Urinary bladder (tissue), 4 donors: ENCODE measurements around the gene TRAPPC6A. TPM values are rescaled to one million over a fixed set of nuclear protein-coding genes. Genes with fewer than 3 reads are reported as not detected.

ENCODE experiments used
- DNase-seq: peaks from one replicate; pipeline ENCODE4 v3.0.0-alpha.2; 2015; ENCODE audit errors: extremely low spot score
- H3K27ac ChIP-seq: one replicate; pipeline ENCODE4 v1.5.1; 2013; ENCODE audit warnings: low read depth, mild to moderate bottlenecking, moderate library complexity
- H3K36me3 ChIP-seq: one replicate; pipeline ENCODE4 v1.6.1; 2013; ENCODE audit warnings: mild to moderate bottlenecking, moderate library complexity; ENCODE audit not compliant: insufficient read depth
- H3K4me1 ChIP-seq: one replicate; pipeline ENCODE4 v1.6.1; 2013; ENCODE audit warnings: mild to moderate bottlenecking, moderate library complexity; ENCODE audit not compliant: insufficient read depth
- H3K4me3 ChIP-seq: one replicate; pipeline ENCODE4 v1.5.1; 2013; ENCODE audit warnings: low read depth, low read length
- WGBS: extraction: QIAGEN DNeasy Blood & Tissue Kit; methylation state at CpG from one replicate; pipeline ENCODE4 v1.1.7; 2013; 5-methylcytosine and 5-hydroxymethylcytosine counted together
- polyA plus RNA-seq: library from polyadenylated mRNA; stranded (reverse); fragments of 200-250 nt; gene quantifications from one replicate; pipeline ENCODE4 v1.2.3, GENCODE V29; 2013
- total RNA-seq: library from RNA; depleted of rRNA; stranded (reverse); fragments of >200 nt; gene quantifications from one replicate; pipeline ENCODE4 v1.2.3, GENCODE V29; 2014
- donor health status: healthy with polysubstance abuse.
- donor health status: healthy.

The TRAPPC6A gene
- total and polyA plus RNA-seq, 2 donors, result 7.1 to 46.1 TPM

- 96% methylated on average over 53 of the region's 53 CpGs for WGBS
- Histone ChIP-seq H3K36me3 (peaks cover 2% of the 10 kb centered on the region), H3K27ac (no peak overlapping the region), H3K4me1 (no peaks in the 10 kb centered on the region), H3K4me3 (no peak overlapping the region)
- no peak for DNase-seq
These were observed 33.4 kb downstream of the TRAPPC6A start for GRCh38 chr19:45144431-45145269.

- Histone ChIP-seq H3K4me1 (no peaks in the 10 kb centered on the region), H3K36me3 (peaks cover 3% of the 10 kb centered on the region), H3K4me3 (no peak overlapping the region), H3K27ac (no peak overlapping the region)
- 72% methylated on average over 9 of the region's 9 CpGs for WGBS
- no peak for DNase-seq
These were observed 35.3 kb downstream of the TRAPPC6A start for GRCh38 chr19:45142726-45143110.

- Histone ChIP-seq H3K27ac (no peak overlapping the region), H3K4me3 (no peak overlapping the region), H3K4me1 (no peaks in the 10 kb centered on the region), H3K36me3 (peaks cover 3% of the 10 kb centered on the region)
- DNase-seq, result no peak
- WGBS, result 93% methylated on average over 33 of the region's 33 CpGs
These were observed 35.9 kb downstream of the TRAPPC6A start for GRCh38 chr19:45142016-45142725.

GRCh38 chr19:45141203-45141900 lies 36.7 kb downstream of the TRAPPC6A start:
- Histone ChIP-seq H3K4me3 (no peak overlapping the region), H3K27ac (no peak overlapping the region), H3K4me1 (no peaks in the 10 kb centered on the region), H3K36me3 (peaks cover 3% of the 10 kb centered on the region)
- no peak for DNase-seq
- WGBS, result 93% methylated on average over 28 of the region's 28 CpGs

GRCh38 chr19:45140533-45140932 lies 37.5 kb downstream of the TRAPPC6A start:
- DNase-seq, result no peak
- no peaks in the 10 kb centered on the region for H3K4me1 ChIP-seq
- no peak overlapping the region for H3K4me3 ChIP-seq
- WGBS, result 94% methylated on average over 11 of the region's 11 CpGs
- H3K27ac ChIP-seq, result no peak overlapping the region
- H3K36me3 ChIP-seq, result peaks cover 3% of the 10 kb centered on the region

GRCh38 chr19:45140144-45140503 lies 37.9 kb downstream of the TRAPPC6A start:
- no peak for DNase-seq
- H3K4me1 ChIP-seq, result no peaks in the 10 kb centered on the region
- no peak overlapping the region for H3K4me3 ChIP-seq
- H3K36me3 ChIP-seq, result peaks cover 3% of the 10 kb centered on the region
- WGBS, result 88% methylated on average over 8 of the region's 8 CpGs
- no peak overlapping the region for H3K27ac ChIP-seq

GRCh38 chr19:45139286-45140143 lies 38.5 kb downstream of the TRAPPC6A start:
- H3K36me3 ChIP-seq, result peaks cover 3% of the 10 kb centered on the region

GRCh38 chr19:45138303-45138751 lies 39.7 kb downstream of the TRAPPC6A start:
- Histone ChIP-seq H3K4me1 (no peaks in the 10 kb centered on the region), H3K36me3 (peaks cover 3% of the 10 kb centered on the region), H3K27ac (no peak overlapping the region), H3K4me3 (no peak overlapping the region)
- WGBS, result 84% methylated on average over 11 of the region's 11 CpGs
- DNase-seq, result no peak

More at GRCh38 chr19:45139286-45140143, 38.5 kb downstream of the TRAPPC6A start:
- WGBS, result 96% methylated on average over 24 of the region's 24 CpGs
- Histone ChIP-seq H3K4me1 (no peaks in the 10 kb centered on the region), H3K27ac (no peak overlapping the region), H3K4me3 (no peak overlapping the region)
- no peak for DNase-seq

GRCh38 chr19:45137179-45137761 lies 40.8 kb downstream of the TRAPPC6A start:
- H3K4me1 ChIP-seq, result no peaks in the 10 kb centered on the region
- H3K36me3 ChIP-seq, result peaks cover 1% of the 10 kb centered on the region
- no peak for DNase-seq
- no peak overlapping the region for H3K4me3 ChIP-seq
- 75% methylated on average over 17 of the region's 17 CpGs for WGBS
- no peak overlapping the region for H3K27ac ChIP-seq

GRCh38 chr19:45136507-45137178 lies 41.4 kb downstream of the TRAPPC6A start:
- no peaks in the 10 kb centered on the region for H3K4me1 ChIP-seq
- H3K4me3 ChIP-seq, result no peak overlapping the region
- H3K27ac ChIP-seq, result no peak overlapping the region
- DNase-seq, result no peak
- H3K36me3 ChIP-seq, result peaks cover 1% of the 10 kb centered on the region
- 74% methylated on average over 12 of the region's 12 CpGs for WGBS

GRCh38 chr19:45135176-45135885 lies 42.7 kb downstream of the TRAPPC6A start:
- DNase-seq, result no peak
- 95% methylated on average over 21 of the region's 21 CpGs for WGBS
- no peak overlapping the region for H3K4me3 ChIP-seq
- H3K27ac ChIP-seq, result no peak overlapping the region
- no peaks in the 10 kb centered on the region for H3K4me1 ChIP-seq
- H3K36me3 ChIP-seq, result peaks cover 1% of the 10 kb centered on the region

- H3K36me3 ChIP-seq, result no peaks in the 10 kb centered on the region
- H3K4me1 ChIP-seq, result no peaks in the 10 kb centered on the region
- no peak overlapping the region for H3K27ac ChIP-seq
- no peak for DNase-seq
- no peak overlapping the region for H3K4me3 ChIP-seq
- WGBS, result 87% methylated on average over 8 of the region's 8 CpGs
These were observed 44.4 kb downstream of the TRAPPC6A start for GRCh38 chr19:45133661-45134060.
